Mucosa of descending colon (tissue), 3 donors: ENCODE measurements around the gene MAP7D2. TPM values are rescaled to one million over a fixed set of nuclear protein-coding genes. Genes with fewer than 3 reads are reported as not detected.
A peak's percentile ranks its signal among the peaks of the same experiment; 100 is the strongest.

Experiments used
- ATAC-seq: fragments of 200-7000 bp; cut with Tn5 transposase; one replicate; pipeline ENCODE4 v1.9.1; 2020; ENCODE audit warnings: mild to moderate bottlenecking, moderate library complexity
- DNase-seq, 3 donors: peaks; one replicate each; pipeline ENCODE4 v3.0.0-alpha.2; 2020
- H3K36me3 ChIP-seq: fragments of 200-600 bp; one replicate; pipeline ENCODE4 v1.8.0; 2021; ENCODE audit warnings: low read depth, mild to moderate bottlenecking
- H3K4me1 ChIP-seq: fragments of 200-600 bp; one replicate; pipeline ENCODE4 v1.8.0; 2021; ENCODE audit warnings: low read depth, mild to moderate bottlenecking
- H3K4me3 ChIP-seq: fragments of 200-600 bp; one replicate; pipeline ENCODE4 v1.8.0; 2021; ENCODE audit warnings: mild to moderate bottlenecking
- H3K9me3 ChIP-seq: fragments of 200-600 bp; one replicate; pipeline ENCODE4 v1.8.0; 2021; ENCODE audit warnings: mild to moderate bottlenecking
- CTCF ChIP-seq: fragments of 200-600 bp; IDR thresholded peaks from one replicate; pipeline ENCODE4 v1.8.0; 2022; ENCODE audit warnings: antibody characterized with exemption, mild to moderate bottlenecking
- intact Hi-C, 2 donors: fragments of 100-400 bp; cut with DNase I in 1 of 2; cut with micrococcal nuclease in 1 of 2; formaldehyde crosslinking; loops; one replicate each; pipeline versions ENCODE4 v1.11.0 to v1.11.1; 2022; cut with DNase I, micrococcal nuclease
- total RNA-seq, 3 donors: library from RNA; stranded (reverse); fragmentation: NEBNext Ultra II Directional in 2 of 3; extraction: Animal tissue kit (Norgen Biotek cat#: 25700) in 2 of 3; gene quantifications; one replicate each; pipeline versions ENCODE4 v1.2.1 to v1.2.4, GENCODE V29; 2021 to 2023
- donor health status: DM: no; HTN: no; CAD: no; lungs with moderate emphysema.
- donor health status: DM: no; HTN: no; CAD: no.
- donor health status: DM: no; HTN: yes; CAD: no.

Gene MAP7D2
- total RNA-seq, 3 donors from 2014 or later, result 1.2 to 1.7 (median 1.5) TPM

DNA sequence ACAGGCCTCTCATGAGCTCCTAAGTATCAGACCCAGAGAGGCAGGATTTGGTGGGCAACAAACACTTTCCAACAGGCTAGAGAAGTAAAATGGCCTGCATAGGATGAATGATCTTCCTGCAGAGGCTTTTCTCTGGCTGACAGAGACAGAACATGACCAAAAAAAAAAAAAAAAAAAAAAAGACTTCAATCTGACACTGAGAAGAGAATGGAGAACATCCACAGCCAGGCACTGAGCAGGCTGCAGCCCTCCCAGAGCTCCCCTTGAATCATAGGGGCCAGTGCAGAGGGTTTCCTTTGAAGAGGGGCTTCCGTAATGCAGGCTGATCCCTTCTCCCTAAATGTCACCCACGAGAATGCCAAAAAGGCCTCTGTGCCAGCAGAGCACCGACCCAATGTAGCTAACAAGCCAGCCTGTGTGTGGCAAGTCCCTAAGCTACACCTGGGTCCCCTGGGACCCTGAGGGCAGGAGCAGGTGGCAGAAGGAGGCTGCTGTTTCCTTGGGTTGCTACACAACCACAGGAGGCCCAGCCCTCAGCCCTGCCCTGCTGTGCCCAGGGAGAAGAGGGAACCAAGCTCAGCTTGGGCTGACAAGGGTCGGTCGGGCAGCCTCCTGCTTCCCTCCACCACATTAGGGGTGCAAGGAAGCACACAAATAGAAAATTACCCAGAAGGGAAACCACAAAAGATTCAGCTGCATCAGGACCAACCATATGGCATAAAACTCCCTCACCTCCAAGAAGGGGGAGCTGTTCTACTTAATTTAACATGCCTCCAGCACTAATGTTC is 55.6 kb downstream of the MAP7D2 start:
- ATAC-seq (peak; percentile 56), DNase-seq (peak in 1 of 3 donors; percentile 50)
- intact Hi-C loops, result no loop called here

DNA sequence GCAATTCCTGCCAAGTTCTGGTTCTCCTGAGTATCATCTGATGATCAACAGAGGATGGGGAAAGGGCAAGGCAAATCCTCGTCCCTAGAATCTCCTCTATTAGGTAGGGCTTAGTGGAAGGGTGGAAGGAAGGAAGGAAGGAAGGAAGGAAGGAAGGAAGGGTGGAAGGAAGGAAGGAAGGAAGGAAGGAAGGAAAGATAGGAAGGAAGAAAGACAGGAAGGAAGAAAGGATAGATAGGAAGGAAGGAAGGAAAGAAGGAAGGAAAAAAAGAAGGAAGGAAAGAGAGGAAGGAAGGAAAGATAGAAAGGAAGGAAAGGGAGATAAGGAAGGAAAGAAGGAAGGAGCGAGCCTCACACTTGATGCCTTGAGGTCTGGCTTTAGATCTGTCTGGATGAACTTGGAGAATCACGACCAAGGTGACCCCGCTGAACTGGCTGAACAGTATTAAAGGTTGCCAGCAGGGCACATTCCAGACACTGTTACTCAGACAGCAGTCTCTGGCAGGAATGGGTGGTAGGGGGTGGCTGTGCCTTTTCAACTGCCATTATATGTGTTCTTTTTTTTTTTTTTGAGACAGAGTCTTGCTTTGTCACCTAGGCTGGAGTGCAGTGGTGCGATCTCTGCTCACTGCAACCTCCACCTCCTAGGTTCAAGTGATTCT is 57.1 kb downstream of the MAP7D2 start:
- no peaks in the 10 kb centered on the region for H3K9me3 ChIP-seq
- H3K4me1 ChIP-seq, result no peaks in the 10 kb centered on the region
- ATAC-seq (no peak), DNase-seq (no peak)
- H3K4me3 ChIP-seq, result no peak overlapping the region
- no peaks in the 10 kb centered on the region for H3K36me3 ChIP-seq
- TF ChIP-seq CTCF, result no peak
- intact Hi-C loops, result no loop called here

More for the DNA sequence above, 55.6 kb downstream of the MAP7D2 start:
- no peaks in the 10 kb centered on the region for H3K36me3 ChIP-seq
- H3K4me1 ChIP-seq, result no peaks in the 10 kb centered on the region
- no peak for TF ChIP-seq CTCF
- no peak overlapping the region for H3K4me3 ChIP-seq
- no peaks in the 10 kb centered on the region for H3K9me3 ChIP-seq

- no peak for TF ChIP-seq CTCF
- Histone ChIP-seq H3K36me3 (no peaks in the 10 kb centered on the region), H3K9me3 (no peaks in the 10 kb centered on the region), H3K4me3 (no peak overlapping the region), H3K4me1 (no peaks in the 10 kb centered on the region)
- DNase-seq, result no peak
- intact Hi-C loops, result no loop called here
- peak; percentile 49 for ATAC-seq
These were observed 59.2 kb downstream of the MAP7D2 start for GRCh38 chrX:20057479-20057878.

DNA sequence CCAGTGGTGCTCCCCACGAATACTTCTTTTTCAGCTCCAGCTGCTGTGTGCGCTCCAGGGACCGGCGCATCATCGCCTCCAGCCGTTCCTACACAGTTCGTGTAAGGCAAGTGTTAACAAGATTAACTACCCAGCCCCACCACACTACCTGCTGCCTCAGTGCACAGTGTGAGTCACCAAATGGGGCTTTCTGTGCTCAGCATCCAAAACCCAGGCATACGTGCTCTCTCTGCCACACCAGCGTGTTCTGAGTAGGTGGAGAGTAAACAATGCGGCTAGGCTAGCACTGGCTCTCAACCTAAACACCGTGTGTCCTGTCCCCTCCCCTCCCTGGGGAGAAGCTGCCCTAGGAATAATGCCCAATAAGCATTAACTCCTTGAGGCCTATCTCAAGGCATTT is 60.0 kb downstream of the MAP7D2 start:
- no peak for TF ChIP-seq CTCF
- H3K4me3 ChIP-seq, result no peak overlapping the region
- intact Hi-C loops, result no loop called here
- no peaks in the 10 kb centered on the region for H3K36me3 ChIP-seq
- H3K9me3 ChIP-seq, result no peaks in the 10 kb centered on the region
- DNase-seq, result no peak
- ATAC-seq, result no peak
- no peaks in the 10 kb centered on the region for H3K4me1 ChIP-seq

DNA sequence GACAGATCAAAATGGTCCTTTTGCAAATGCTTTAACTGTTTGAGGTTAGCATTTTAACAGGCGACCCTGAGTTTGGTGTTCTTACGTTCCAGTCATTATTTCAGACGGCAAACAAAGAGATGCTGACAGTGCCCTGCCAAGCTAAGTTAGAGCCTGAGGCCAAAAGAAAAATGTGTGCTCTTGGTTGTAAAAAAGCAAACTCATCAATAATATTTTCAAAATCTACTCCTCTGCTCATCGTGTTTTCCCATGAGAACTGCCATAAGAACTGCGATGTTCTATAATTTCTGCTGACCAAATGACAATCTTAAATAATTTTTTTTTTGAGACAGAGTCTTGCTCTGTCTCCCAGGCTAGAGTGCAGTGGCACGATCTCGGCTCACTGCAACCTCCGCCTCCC is 63.2 kb downstream of the MAP7D2 start:
- DNase-seq (no peak), ATAC-seq (no peak)
- Histone ChIP-seq H3K4me3 (no peak overlapping the region), H3K4me1 (no peaks in the 10 kb centered on the region), H3K36me3 (no peaks in the 10 kb centered on the region), H3K9me3 (no peaks in the 10 kb centered on the region)
- no peak for TF ChIP-seq CTCF
- intact Hi-C loops, result no loop called here
